Uterus (tissue), 4 donors: ENCODE results near the gene REG4. TPM values are rescaled to one million over a fixed set of nuclear protein-coding genes. Genes with fewer than 3 reads are reported as not detected.
"Not testable (repeated sequence)": the region's sequence is repeated elsewhere in the genome, so short reads cannot be mapped to it uniquely, and the experiment has no call there.

Experiments
- DNase-seq, 2 donors: peaks; one replicate each; pipeline ENCODE4 v3.0.0-alpha.2; 2019 to 2020
- H3K27ac ChIP-seq, 2 donors: fragments of 200-600 bp; sonication (generic); 1 replicate in 1 of 2; 2 replicates in 1 of 2; pipeline ENCODE4 v1.5.1; 2016 to 2018
- H3K27me3 ChIP-seq, 2 donors: fragments of 200-600 bp; sonication (generic); one replicate each; pipeline ENCODE4 v1.5.1; 2018 to 2019; ENCODE audit warnings: control low read depth in 1 of 2
- H3K36me3 ChIP-seq, 2 donors: fragments of 200-600 bp; sonication (generic); one replicate each; pipeline ENCODE4 v1.5.1; 2019; ENCODE audit warnings: control low read depth in 1 of 2
- H3K4me1 ChIP-seq, 2 donors: fragments of 200-600 bp; sonication (generic); one replicate each; pipeline ENCODE4 v1.5.1; 2018 to 2019; ENCODE audit warnings: control low read depth in 1 of 2
- H3K4me3 ChIP-seq, 2 donors: fragments of 200-600 bp; sonication (generic); 1 replicate in 1 of 2; 2 replicates in 1 of 2; pipeline ENCODE4 v1.5.1; 2018 to 2019; ENCODE audit warnings: mild to moderate bottlenecking in 1 of 2
- H3K9me3 ChIP-seq, 2 donors: fragments of 200-600 bp; sonication (generic); one replicate each; pipeline ENCODE4 v1.5.1; 2019; ENCODE audit warnings: control low read depth in 1 of 2
- CTCF ChIP-seq, 4 experiments: fragments of 200-600 bp in 2 of 4; fragments of 450-650 bp in 2 of 4; sonication (generic) in 2 of 4; IDR thresholded peaks; one replicate each; pipeline ENCODE4 v1.5.1; 2016 to 2019; ENCODE audit warnings: antibody characterized with exemption in 4 of 4, mild to moderate bottlenecking in 2 of 4, moderate library complexity in 1 of 4
- POLR2A ChIP-seq, 2 donors: fragments of 450-650 bp; IDR thresholded peaks; one replicate each; pipeline ENCODE4 v1.6.1; 2016; ENCODE audit warnings: antibody characterized with exemption in 2 of 2, mild to moderate bottlenecking in 1 of 2, moderate library complexity in 1 of 2
- intact Hi-C: fragments of 100-400 bp; cut with DNase I; formaldehyde crosslinking; loops from one replicate; pipeline ENCODE4 v1.15.1; 2023; ENCODE audit warnings: low total_unique reads
- total RNA-seq, 4 donors: library from RNA; depleted of rRNA in 3 of 4; stranded (reverse); fragments of >200 nt in 3 of 4; gene quantifications; one replicate each; pipeline versions ENCODE4 v1.1.0 to v1.2.4, GENCODE V29; 2014 to 2023
- donor health status: DM: yes; HTN: yes; CAD: no.

Gene REG4
- total RNA-seq, 4 donors from 2014 or later: not detected

- no peak for TF ChIP-seq CTCF (IDR thresholded peaks at IDR 0.05)
- no peak for DNase-seq
- Histone ChIP-seq H3K4me1 (no peaks in the 10 kb centered on the region), H3K9me3 (no peaks in the 10 kb centered on the region), H3K27ac (no peak overlapping the region), H3K36me3 (no peaks in the 10 kb centered on the region), H3K4me3 (no peak overlapping the region), H3K27me3 (peaks cover 0 to 4% of the 10 kb centered on the region in 2 donors)
- intact Hi-C loops: no loop called here
Measured at GRCh38 chr1:119829625-119830024, 18.4 kb upstream of the REG4 start.

- H3K4me3 ChIP-seq, H3K27me3 ChIP-seq, H3K27ac ChIP-seq, DNase-seq, H3K9me3 ChIP-seq, H3K36me3 ChIP-seq, intact Hi-C loops, H3K4me1 ChIP-seq: not testable (repeated sequence)
Measured at GRCh38 chr1:119829006-119829405, 17.7 kb upstream of the REG4 start.

GRCh38 chr1:119828266-119828665, 17.0 kb upstream of the REG4 start:
- Histone ChIP-seq H3K4me1 (no peaks in the 10 kb centered on the region), H3K9me3 (no peaks in the 10 kb centered on the region), H3K36me3 (no peaks in the 10 kb centered on the region), H3K4me3 (no peak overlapping the region), H3K27ac (no peak overlapping the region), H3K27me3 (peaks cover 0 to 4% of the 10 kb centered on the region in 2 donors)
- no peak for DNase-seq
- intact Hi-C loops: no loop called here
- TF ChIP-seq CTCF (IDR thresholded peaks at IDR 0.05) (no peak), POLR2A (IDR thresholded peaks at IDR 0.05) (no peak)

GRCh38 chr1:119827010-119827409, 15.8 kb upstream of the REG4 start:
- Histone ChIP-seq H3K9me3 (no peaks in the 10 kb centered on the region), H3K4me3 (no peak overlapping the region), H3K27me3 (peaks cover 0 to 4% of the 10 kb centered on the region in 2 donors), H3K36me3 (no peaks in the 10 kb centered on the region), H3K4me1 (no peaks in the 10 kb centered on the region), H3K27ac (no peak overlapping the region)
- no peak for DNase-seq
- TF ChIP-seq POLR2A (IDR thresholded peaks at IDR 0.05): no peak
- TF ChIP-seq CTCF (IDR thresholded peaks at IDR 0.05): no peak
- intact Hi-C loops: no loop called here

- H3K4me1 ChIP-seq: no peaks in the 10 kb centered on the region
- no peaks in the 10 kb centered on the region for H3K36me3 ChIP-seq
- intact Hi-C loops: no loop called here
- no peaks in the 10 kb centered on the region for H3K9me3 ChIP-seq
- DNase-seq: no peak
- TF ChIP-seq POLR2A (IDR thresholded peaks at IDR 0.05): no peak
- TF ChIP-seq CTCF (IDR thresholded peaks at IDR 0.05): no peak
- H3K27me3 ChIP-seq: no peaks in the 10 kb centered on the region
- no peak overlapping the region for H3K4me3 ChIP-seq
- no peak overlapping the region for H3K27ac ChIP-seq
Measured at GRCh38 chr1:119822406-119822805, 11.1 kb upstream of the REG4 start.

GRCh38 chr1:119818181-119818580, 6.9 kb upstream of the REG4 start:
- H3K4me1 ChIP-seq: no peaks in the 10 kb centered on the region
- no peaks in the 10 kb centered on the region for H3K9me3 ChIP-seq
- H3K27ac ChIP-seq: no peak overlapping the region
- intact Hi-C loops: no loop called here
- no peak for DNase-seq
- TF ChIP-seq CTCF (IDR thresholded peaks at IDR 0.05) (no peak), POLR2A (IDR thresholded peaks at IDR 0.05) (no peak)
- H3K4me3 ChIP-seq: no peak overlapping the region
- H3K36me3 ChIP-seq: no peaks in the 10 kb centered on the region
- no peaks in the 10 kb centered on the region for H3K27me3 ChIP-seq
